K562 (cell line): Measurements from ENCODE around the gene LIN9. TPM values are rescaled to one million over a fixed set of nuclear protein-coding genes. Genes with fewer than 3 reads are reported as not detected.
"Not testable (repeated sequence)": the region's sequence is repeated elsewhere in the genome, so short reads cannot be mapped to it uniquely, and the experiment has no call there.

Experiments
- ATAC-seq: fragments of 200-7000 bp; cut with Tn5 transposase; 3 replicates; pipeline ENCODE4 v1.9.1; 2020; ENCODE audit warnings: moderate library complexity
- BruUV-seq: library from RNA; stranded (reverse); fragments of 400-500 nt; replicated peaks from 2 replicates; lab custom pipeline; 2021; lab: Mats Ljungman, UMichigan
- CTCF ChIA-PET: fragments of 300-600 bp; formaldehyde crosslinking; extraction: SDS; loops from one replicate; lab custom pipeline; 2021; ENCODE audit warnings: low intra/inter-chr PET ratio; lab: Yijun Ruan, JAX
- POLR2A ChIA-PET: fragments of 300-600, 350-650 bp; sonication (Branson Sonifier 250); formaldehyde crosslinking; extraction: SDS; loops from one replicate; lab custom pipeline; 2021; ENCODE audit warnings: antibody characterized with exemption, inconsistent platforms; lab: Yijun Ruan, JAX
- DNase-seq, 4 experiments: peaks; one replicate each; pipeline versions ENCODE4 v3.0.0 to v3.0.0-alpha.2; 2011 to 2018; ENCODE audit warnings: low spot score in 3 of 4, mixed read lengths in 3 of 4; ENCODE audit errors: extremely low read depth in 1 of 4
- FAIRE-seq: peaks from 2 replicates; lab custom pipeline; 2011; peaks lifted over from hg19 to GRCh38; lab: Jason Lieb, UNC
- H2AFZ ChIP-seq: 2 replicates; pipeline ENCODE4 v1.6.0; 2011; ENCODE audit warnings: low read depth, low read length, control low read depth, inconsistent platforms
- H3K27ac ChIP-seq: fragments of 200-600 bp; 3 replicates; pipeline ENCODE4 v1.8.0; 2011; ENCODE audit warnings: low read depth, mild to moderate bottlenecking, control low read depth, inconsistent platforms, low read length, moderate library complexity, mixed read lengths; ENCODE audit errors: extremely low read depth
- H3K27me3 ChIP-seq, 2 experiments: fragments of 300-600 bp in 1 of 2; 2 replicates in 1 of 2; 3 replicates in 1 of 2; pipeline versions ENCODE4 v1.6.0 to v1.8.0; 2011; ENCODE audit warnings: inconsistent platforms in 2 of 2, low read length in 2 of 2, mild to moderate bottlenecking in 1 of 2, mixed read lengths in 1 of 2, moderate library complexity in 1 of 2; ENCODE audit not compliant: control insufficient read depth in 2 of 2, insufficient read depth in 2 of 2
- H3K36me3 ChIP-seq: fragments of 300-600 bp; 3 replicates; pipeline ENCODE4 v1.8.0; 2011; ENCODE audit warnings: mild to moderate bottlenecking, low read length, inconsistent platforms; ENCODE audit not compliant: control insufficient read depth, insufficient read depth
- H3K4me1 ChIP-seq, 2 experiments: fragments of 200-600 bp in 1 of 2; replicated peaks in 1 of 2; 2 replicates in 1 of 2; 3 replicates in 1 of 2; pipeline versions ENCODE4 v1.5.1 to v1.8.0; 2011; ENCODE audit warnings: inconsistent platforms in 2 of 2, low read length in 2 of 2, mild to moderate bottlenecking in 1 of 2, mixed read lengths in 1 of 2, moderate library complexity in 1 of 2; ENCODE audit not compliant: control insufficient read depth in 2 of 2, insufficient read depth in 2 of 2
- H3K4me2 ChIP-seq: 2 replicates; pipeline ENCODE4 v1.6.1; 2011; ENCODE audit warnings: low read length, control low read depth, inconsistent platforms, mixed read lengths; ENCODE audit not compliant: insufficient read depth
- H3K4me3 ChIP-seq: fragments of 200-600 bp; sonication (generic), shearing (Covaris generic); 2 replicates; pipeline ENCODE4 v1.5.1; 2016; ENCODE audit warnings: control low read depth, inconsistent platforms
- H3K79me2 ChIP-seq: fragments of 200-600 bp; 3 replicates; pipeline ENCODE4 v1.8.0; 2011; ENCODE audit warnings: low read length, inconsistent platforms; ENCODE audit not compliant: control insufficient read depth, insufficient read depth
- H3K9ac ChIP-seq, 2 experiments: 2 replicates each; pipeline versions ENCODE4 v1.6.0 to v1.6.1; 2011; ENCODE audit warnings: low read depth in 2 of 2, low read length in 2 of 2, control low read depth in 1 of 2, inconsistent platforms in 1 of 2, mild to moderate bottlenecking in 1 of 2, mixed read lengths in 1 of 2; ENCODE audit not compliant: insufficient read depth in 1 of 2
- H3K9me1 ChIP-seq: one replicate; pipeline ENCODE4 v1.6.0; 2011; ENCODE audit warnings: inconsistent platforms, mild to moderate bottlenecking, low read length, moderate library complexity; ENCODE audit not compliant: control insufficient read depth, insufficient read depth
- H3K9me3 ChIP-seq: replicated peaks from 2 replicates; pipeline ENCODE4 v1.5.1; 2011; ENCODE audit warnings: low read depth, low read length, inconsistent platforms; ENCODE audit not compliant: control insufficient read depth, insufficient read depth
- H4K20me1 ChIP-seq: replicated peaks from 2 replicates; pipeline ENCODE4 v1.6.1; 2011; ENCODE audit warnings: low read length, inconsistent platforms, mixed read lengths; ENCODE audit not compliant: control insufficient read depth, insufficient read depth
- CBFA2T3 ChIP-seq: fragments of 450-650 bp; IDR thresholded peaks from 2 replicates; pipeline ENCODE4 v1.6.1; 2017
- DACH1 ChIP-seq: fragments of 450-650 bp; IDR thresholded peaks from 2 replicates; pipeline ENCODE4 v1.6.1; 2018; ENCODE audit not compliant: partially characterized antibody
- ELF2 ChIP-seq: fragments of 250-450 bp; sonication (Bioruptor Pico); IDR thresholded peaks from 2 replicates; pipeline ENCODE4 v1.5.0; 2021; ENCODE audit warnings: mild to moderate bottlenecking
- GABPA ChIP-seq: fragments of 200-800 bp; sonication (Bioruptor generic); conservative IDR thresholded peaks from 2 replicates; pipeline ENCODE4 v1.6.1; 2016; ENCODE audit warnings: low read depth, missing genetic modification characterization, missing compliant biosample characterization
- HNRNPL ChIP-seq: fragments of 200-400 bp; formaldehyde crosslinking; IDR thresholded peaks from 2 replicates; pipeline ENCODE4 v1.6.1; 2017; ENCODE audit warnings: low read depth, mild to moderate bottlenecking, low read length
- KLF16 ChIP-seq: IDR thresholded peaks from 2 replicates; pipeline ENCODE4 v1.6.1; 2016; ENCODE audit warnings: antibody characterized with exemption
- SMARCA5 ChIP-seq: fragments of 450-650 bp; IDR thresholded peaks from 2 replicates; pipeline ENCODE4 v1.6.1; 2016
- SRSF9 ChIP-seq: fragments of 200-400 bp; formaldehyde crosslinking; IDR thresholded peaks from 2 replicates; pipeline ENCODE4 v1.6.1; 2017; ENCODE audit warnings: low read depth, low read length, borderline replicate concordance
- TSC22D4 ChIP-seq: fragments of 450-650 bp; IDR thresholded peaks from 2 replicates; pipeline ENCODE4 v1.6.1; 2016; ENCODE audit warnings: missing genetic modification characterization, missing biosample characterization, control low read depth
- ZBTB8A ChIP-seq: fragments of 450-650 bp; IDR thresholded peaks from 2 replicates; pipeline ENCODE4 v1.6.1; 2018; ENCODE audit warnings: mild to moderate bottlenecking, moderate library complexity; ENCODE audit not compliant: partially characterized antibody
- ZNF121 ChIP-seq: sonication (generic); formaldehyde crosslinking; conservative IDR thresholded peaks from 2 replicates; pipeline ENCODE4 v1.8.0; 2022; ENCODE audit warnings: missing genetic modification reagents
- ZNF124 ChIP-seq: sonication (generic); formaldehyde crosslinking; IDR thresholded peaks from 2 replicates; pipeline ENCODE4 v1.8.1; 2022; ENCODE audit warnings: missing genetic modification reagents
- ZNF23 ChIP-seq: fragments of 250-450 bp; sonication (Bioruptor Pico); IDR thresholded peaks from 2 replicates; pipeline ENCODE4 v1.4.0; 2020; ENCODE audit warnings: mild to moderate bottlenecking
- WGBS: fragments of 100-300 bp; shearing (Covaris generic); methylation state at CpG from one replicate; pipeline ENCODE4 v1.1.6; 2016; ENCODE audit warnings: low coverage, mixed read lengths; ENCODE audit not compliant: insufficient coverage; ENCODE audit errors: missing lambda C conversion rate; 5-methylcytosine and 5-hydroxymethylcytosine counted together
- in situ Hi-C: fragments of 300-500 bp; cut with MboI; formaldehyde crosslinking; loops from 4 replicates; pipeline ENCODE4 v1.15.0; 2018; ENCODE audit warnings: inconsistent platforms, mixed read lengths
- intact Hi-C: fragments of 100-400 bp; cut with micrococcal nuclease; formaldehyde crosslinking; loops from 2 replicates; pipeline ENCODE4 v1.14.2; 2022
- polyA plus RNA-seq, 8 experiments: library from polyadenylated mRNA; depleted of rRNA in 4 of 8; stranded (reverse) in 5 of 8; unstranded in 3 of 8; fragments of >200 nt; fragmentation: Nextera tagmentation in 2 of 8; fragmentation: Illumina TruSeq in 1 of 8; extraction: Ambion mirVana in 2 of 8; extraction: Trizol in 1 of 8; gene quantifications; 2 replicates each; pipeline versions ENCODE4 v1.2.1 to v1.2.3, GENCODE V29; 2011 to 2014; ENCODE audit warnings: inconsistent platforms in 1 of 8, missing spikeins in 1 of 8
- total RNA-seq, 7 experiments: library from RNA; depleted of rRNA in 6 of 7; stranded (reverse); fragments of >200 nt in 6 of 7; fragmentation: Illumina TruSeq in 2 of 7; extraction: Trizol in 2 of 7; gene quantifications; 2 replicates each; pipeline versions ENCODE4 v1.2.1 to v1.2.3, GENCODE V29; 2011 to 2021; ENCODE audit warnings: low replicate concordance in 1 of 7
- TF ChIP-seq, protein P1 (sequence below): fragments of 250-450 bp; sonication (Bioruptor Pico); IDR thresholded peaks from 2 replicates; pipeline ENCODE4 v1.5.0; 2020; ENCODE audit warnings: mild to moderate bottlenecking, borderline replicate concordance
- TF ChIP-seq, protein P2 (sequence below): sonication (generic); formaldehyde crosslinking; IDR thresholded peaks from 2 replicates; pipeline ENCODE4 v1.9.0; 2022; ENCODE audit warnings: mild to moderate bottlenecking, missing genetic modification reagents

The LIN9 gene
- total and polyA plus RNA-seq, 9 of the 15 experiments (the other 6 are each of a cell fraction or from before 2014, with no cell fraction given): 18.8 to 33.0 (median 25.5) TPM

DNA sequence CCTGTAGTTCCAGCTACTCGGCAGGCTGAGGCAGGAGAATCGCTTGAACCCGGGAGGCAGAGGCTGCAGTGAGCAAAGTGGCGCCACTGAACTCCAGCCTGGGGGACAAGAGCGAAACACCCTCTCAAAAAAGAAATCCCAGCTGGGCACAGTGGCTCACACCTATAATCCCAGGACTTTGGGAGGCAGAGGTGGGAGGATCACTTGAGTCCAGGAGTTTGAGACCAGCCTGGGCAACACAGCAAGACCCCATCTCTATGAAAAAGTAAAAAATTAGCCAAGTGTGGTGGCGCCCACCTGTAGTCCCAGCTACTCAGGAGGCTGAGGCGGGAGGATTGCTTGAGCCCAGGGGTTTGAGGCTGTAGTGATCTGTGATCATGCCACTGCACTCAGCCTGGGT is 56.1 kb downstream of the LIN9 start:
- FAIRE-seq, H3K9me3 ChIP-seq, H3K79me2 ChIP-seq, H3K27ac ChIP-seq, H2AFZ ChIP-seq, H3K4me2 ChIP-seq, ATAC-seq, H3K9me1 ChIP-seq, intact Hi-C loops, DNase-seq, CTCF ChIA-PET, H3K27me3 ChIP-seq, POLR2A ChIA-PET, in situ Hi-C loops, H3K9ac ChIP-seq, H4K20me1 ChIP-seq, H3K4me1 ChIP-seq, H3K4me3 ChIP-seq, BruUV-seq: not testable (repeated sequence)
- H3K36me3 ChIP-seq: peaks cover 41% of the 10 kb centered on the region
- peak; percentile 85 for TF ChIP-seq ZNF121 (CRISPR knock-in tag)
- WGBS: 92% methylated on average over 7 of the region's 7 CpGs

DNA sequence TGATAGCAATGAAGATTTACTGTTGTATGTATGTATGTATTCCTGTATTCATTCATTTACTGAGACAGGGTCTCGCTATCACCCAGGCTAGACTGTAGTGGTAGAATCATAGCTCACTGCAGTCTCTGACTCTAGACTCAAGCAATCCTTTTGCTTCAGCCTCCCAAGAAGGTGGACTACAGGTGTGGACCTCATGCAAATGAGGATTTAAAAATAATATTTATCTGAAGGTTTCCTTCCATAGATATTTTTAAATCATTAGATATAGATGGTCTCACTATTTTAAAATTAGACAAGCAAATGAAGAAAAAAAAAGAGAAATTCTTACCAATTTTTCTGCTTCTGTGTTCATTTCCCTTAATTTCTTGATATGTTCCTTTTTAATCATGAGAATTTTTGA is 58.5 kb downstream of the LIN9 start:
- ChIA-PET CTCF (interaction anchor here (0.8 kb wide), 1 partner anchor 1694 kb away, joined by 5 read pairs; no protein-coding TSS in a partner anchor), POLR2A (no interaction called here)
- Histone ChIP-seq H3K79me2 (no peaks in the 10 kb centered on the region), H3K9me1 (no peaks in the 10 kb centered on the region), H3K9ac (no peak overlapping the region), H3K4me3 (no peak overlapping the region), H4K20me1 (no peaks in the 10 kb centered on the region), H3K27ac (no peak overlapping the region), H3K9me3 (no peaks in the 10 kb centered on the region), H3K36me3 (peaks cover 50% of the 10 kb centered on the region), H3K27me3 (no peaks in the 10 kb centered on the region), H3K4me2 (no peak overlapping the region), H3K4me1 (no peaks in the 10 kb centered on the region), H2AFZ (no peak overlapping the region)
- in situ Hi-C loops (no loop called here), intact Hi-C loops (no loop called here)
- FAIRE-seq (no peak), ATAC-seq (no peak), DNase-seq (no peak)
- BruUV-seq: no TSS peak
- 100% methylated on average over 1 of the region's 1 CpG for WGBS
- TF ChIP-seq CBFA2T3 (no peak), SRSF9 (no peak), TSC22D4 (no peak), SMARCA5 (no peak), ZNF124 (CRISPR knock-in tag) (no peak), ZBTB8A (no peak), KLF16 (no peak), HNRNPL (no peak), DACH1 (no peak), ZNF23 (CRISPR knock-in tag) (no peak), ELF2 (CRISPR knock-in tag) (no peak), GABPA (no peak)
- TF ChIP-seq, protein P1, sequence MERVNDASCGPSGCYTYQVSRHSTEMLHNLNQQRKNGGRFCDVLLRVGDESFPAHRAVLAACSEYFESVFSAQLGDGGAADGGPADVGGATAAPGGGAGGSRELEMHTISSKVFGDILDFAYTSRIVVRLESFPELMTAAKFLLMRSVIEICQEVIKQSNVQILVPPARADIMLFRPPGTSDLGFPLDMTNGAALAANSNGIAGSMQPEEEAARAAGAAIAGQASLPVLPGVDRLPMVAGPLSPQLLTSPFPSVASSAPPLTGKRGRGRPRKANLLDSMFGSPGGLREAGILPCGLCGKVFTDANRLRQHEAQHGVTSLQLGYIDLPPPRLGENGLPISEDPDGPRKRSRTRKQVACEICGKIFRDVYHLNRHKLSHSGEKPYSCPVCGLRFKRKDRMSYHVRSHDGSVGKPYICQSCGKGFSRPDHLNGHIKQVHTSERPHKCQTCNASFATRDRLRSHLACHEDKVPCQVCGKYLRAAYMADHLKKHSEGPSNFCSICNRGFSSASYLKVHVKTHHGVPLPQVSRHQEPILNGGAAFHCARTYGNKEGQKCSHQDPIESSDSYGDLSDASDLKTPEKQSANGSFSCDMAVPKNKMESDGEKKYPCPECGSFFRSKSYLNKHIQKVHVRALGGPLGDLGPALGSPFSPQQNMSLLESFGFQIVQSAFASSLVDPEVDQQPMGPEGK (CRISPR knock-in tag): no peak
- TF ChIP-seq, protein P2, sequence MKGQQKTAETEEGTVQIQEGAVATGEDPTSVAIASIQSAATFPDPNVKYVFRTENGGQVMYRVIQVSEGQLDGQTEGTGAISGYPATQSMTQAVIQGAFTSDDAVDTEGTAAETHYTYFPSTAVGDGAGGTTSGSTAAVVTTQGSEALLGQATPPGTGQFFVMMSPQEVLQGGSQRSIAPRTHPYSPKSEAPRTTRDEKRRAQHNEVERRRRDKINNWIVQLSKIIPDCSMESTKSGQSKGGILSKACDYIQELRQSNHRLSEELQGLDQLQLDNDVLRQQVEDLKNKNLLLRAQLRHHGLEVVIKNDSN: no peak
- TF ChIP-seq, all 486 proteins: peak for 0
